Loucy (cell line): ENCODE measurements around the gene THOP1.

ENCODE experiments used
- H2AFZ ChIP-seq: fragments of 200-600 bp; sonication (generic); 2 replicates; pipeline ENCODE4 v1.6.0; 2016; ENCODE audit warnings: antibody characterized with exemption, mild to moderate bottlenecking, low read length, moderate library complexity
- H3F3A ChIP-seq: fragments of 200-600 bp; 2 replicates; pipeline ENCODE4 v1.6.0; 2016; ENCODE audit warnings: antibody characterized with exemption, low read depth, mild to moderate bottlenecking
- H3K27me3 ChIP-seq: fragments of 200-600 bp; sonication (generic); 2 replicates; pipeline ENCODE4 v1.6.1; 2014; ENCODE audit warnings: low read length, mild to moderate bottlenecking; ENCODE audit not compliant: insufficient read depth, poor library complexity, severe bottlenecking
- H3K36me3 ChIP-seq: fragments of 200-600 bp; sonication (generic); 2 replicates; pipeline ENCODE4 v1.6.1; 2016; ENCODE audit warnings: low read length; ENCODE audit not compliant: insufficient read depth
- H3K4me1 ChIP-seq: fragments of 200-600 bp; sonication (generic); 2 replicates; pipeline ENCODE4 v1.5.1; 2014; ENCODE audit warnings: low read length, mild to moderate bottlenecking; ENCODE audit not compliant: insufficient read depth, poor library complexity, severe bottlenecking
- H3K4me2 ChIP-seq: fragments of 200-600 bp; sonication (generic); 2 replicates; pipeline ENCODE4 v1.6.0; 2014; ENCODE audit warnings: antibody characterized with exemption, low read length, low read depth, mild to moderate bottlenecking; ENCODE audit not compliant: poor library complexity, severe bottlenecking
- H3K4me3 ChIP-seq: fragments of 200-600 bp; sonication (generic); 2 replicates; pipeline ENCODE4 v1.5.1; 2014; ENCODE audit warnings: low read length, mild to moderate bottlenecking, mixed read lengths; ENCODE audit not compliant: poor library complexity, severe bottlenecking
- H3K79me2 ChIP-seq: fragments of 200-600 bp; sonication (generic); 2 replicates; pipeline ENCODE4 v1.6.1; 2014; ENCODE audit warnings: low read length; ENCODE audit not compliant: insufficient read depth
- H3K9ac ChIP-seq: fragments of 200-600 bp; sonication (generic); 2 replicates; pipeline ENCODE4 v1.6.0; 2014; ENCODE audit warnings: mild to moderate bottlenecking, low read depth, low read length, moderate library complexity; ENCODE audit not compliant: poor library complexity, severe bottlenecking
- H3K9me2 ChIP-seq: fragments of 200-600 bp; sonication (generic); replicated peaks from 2 replicates; pipeline ENCODE4 v1.6.1; 2016; ENCODE audit warnings: low read depth, low read length, mixed read lengths
- H3K9me3 ChIP-seq: fragments of 200-600 bp; sonication (generic); 2 replicates; pipeline ENCODE4 v1.6.1; 2014; ENCODE audit warnings: mild to moderate bottlenecking, antibody characterized with exemption, low read length, low read depth; ENCODE audit not compliant: insufficient read depth
- H4K20me1 ChIP-seq: fragments of 200-600 bp; sonication (generic); 2 replicates; pipeline ENCODE4 v1.6.0; 2014; ENCODE audit warnings: antibody characterized with exemption, low read length, mild to moderate bottlenecking; ENCODE audit not compliant: insufficient read depth, poor library complexity, severe bottlenecking
- CTCF ChIP-seq: fragments of 200-600 bp; sonication (generic); conservative IDR thresholded peaks from 2 replicates; pipeline ENCODE4 v1.5.1; 2014; ENCODE audit warnings: mild to moderate bottlenecking, antibody characterized with exemption, low read length
- EZH2phosphoT487 ChIP-seq: fragments of 200-600 bp; IDR thresholded peaks from 2 replicates; pipeline ENCODE4 v1.6.1; 2018; ENCODE audit warnings: antibody characterized with exemption, mild to moderate bottlenecking, moderate library complexity, borderline replicate concordance

THOP1 gene

DNA sequence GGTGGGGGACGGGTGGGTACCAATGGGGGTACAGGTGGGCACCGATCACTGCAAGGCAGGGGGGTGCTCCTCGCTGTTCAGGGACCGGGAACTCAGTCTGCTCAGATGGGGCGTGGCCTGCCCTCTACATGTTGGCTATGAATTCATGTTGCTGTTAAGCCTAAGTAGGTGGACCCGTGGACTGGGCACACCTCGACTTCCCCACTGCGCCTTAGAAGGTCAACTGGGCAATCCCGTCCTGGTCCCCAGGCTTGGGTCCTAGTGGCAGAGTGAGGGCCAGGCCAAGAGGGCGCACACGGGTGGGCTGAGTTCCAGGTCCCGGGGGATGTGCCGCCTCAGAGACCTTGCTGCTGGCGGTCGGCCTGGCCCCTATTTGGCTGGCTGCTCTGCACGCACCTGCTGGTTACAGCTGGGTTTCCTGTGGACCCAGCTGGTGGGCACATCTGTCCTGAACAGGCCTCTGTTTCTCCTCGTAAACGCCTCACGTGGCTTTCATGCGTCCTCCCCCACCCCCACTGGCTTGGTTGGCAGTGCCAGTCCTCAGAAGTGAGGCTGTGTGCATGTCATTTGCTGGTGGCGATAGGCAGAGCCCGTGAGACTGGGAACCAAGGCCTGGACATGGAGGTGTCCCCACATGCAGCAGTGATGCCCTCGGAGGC, 20.8 kb downstream of the THOP1 start:
- Histone ChIP-seq H3K9me2 (no peaks in the 10 kb centered on the region), H3K79me2 (no peaks in the 10 kb centered on the region), H3K9me3 (no peaks in the 10 kb centered on the region), H3K4me3 (no peak overlapping the region), H3F3A (no peaks in the 10 kb centered on the region), H3K9ac (no peak overlapping the region), H3K4me1 (no peaks in the 10 kb centered on the region), H3K27me3 (no peaks in the 10 kb centered on the region), H3K4me2 (no peak overlapping the region), H2AFZ (no peak overlapping the region), H4K20me1 (no peaks in the 10 kb centered on the region), H3K36me3 (peaks cover 56% of the 10 kb centered on the region; the same call in 1 of the 2 replicates)
- TF ChIP-seq CTCF: no peak

DNA sequence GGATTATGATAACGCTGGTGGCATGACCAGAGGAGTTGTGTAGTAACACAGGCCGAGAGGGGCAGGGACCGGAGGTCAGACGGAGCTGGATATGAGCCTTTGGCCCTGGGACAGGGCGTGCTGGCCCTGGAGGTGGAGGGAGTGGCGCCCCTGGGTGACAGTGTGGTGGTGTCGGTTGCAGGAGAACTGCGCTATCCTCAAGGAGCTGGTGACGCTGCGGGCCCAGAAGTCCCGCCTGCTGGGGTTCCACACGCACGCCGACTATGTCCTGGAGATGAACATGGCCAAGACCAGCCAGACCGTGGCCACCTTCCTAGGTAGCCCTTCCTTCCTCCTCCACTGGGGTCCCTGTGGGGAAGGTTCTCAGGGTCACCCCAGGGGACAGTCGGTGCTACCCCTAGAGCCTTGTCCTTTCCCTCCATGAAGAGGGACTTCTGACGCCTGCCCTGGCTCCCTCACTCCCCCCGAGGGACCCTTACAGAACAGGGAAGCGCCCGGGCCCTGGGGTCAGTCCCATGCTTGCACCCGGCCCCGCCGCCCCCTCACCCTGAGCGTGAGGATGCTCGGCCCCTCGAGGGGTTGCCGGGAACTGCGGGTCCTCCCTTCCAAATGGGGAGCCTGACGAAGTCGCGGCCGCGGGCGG, 21.6 kb downstream of the THOP1 start:
- Histone ChIP-seq H3K9me3 (no peaks in the 10 kb centered on the region), H3K36me3 (peaks cover 60% of the 10 kb centered on the region; the same call in 1 of the 2 replicates), H3K4me2 (no peak overlapping the region), H4K20me1 (no peaks in the 10 kb centered on the region), H3K79me2 (no peaks in the 10 kb centered on the region), H3K4me3 (no peak overlapping the region), H3K9ac (no peak overlapping the region), H2AFZ (no peak overlapping the region), H3K27me3 (no peaks in the 10 kb centered on the region), H3F3A (no peaks in the 10 kb centered on the region), H3K9me2 (no peaks in the 10 kb centered on the region), H3K4me1 (no peaks in the 10 kb centered on the region)
- TF ChIP-seq CTCF (no peak), EZH2phosphoT487 (no peak)

GRCh38 chr19:2807379-2808128, 22.3 kb downstream of the THOP1 start:
- Histone ChIP-seq H3K9ac (no peak overlapping the region), H3K27me3 (no peaks in the 10 kb centered on the region), H3K9me3 (no peaks in the 10 kb centered on the region), H3K4me1 (no peaks in the 10 kb centered on the region), H3K4me3 (no peak overlapping the region), H3K79me2 (no peaks in the 10 kb centered on the region), H3K9me2 (no peaks in the 10 kb centered on the region), H4K20me1 (no peaks in the 10 kb centered on the region), H3K36me3 (peaks cover 60% of the 10 kb centered on the region; the same call in 1 of the 2 replicates), H2AFZ (no peak overlapping the region), H3F3A (no peaks in the 10 kb centered on the region), H3K4me2 (no peak overlapping the region)
- no peak for TF ChIP-seq CTCF
- no peak for TF ChIP-seq EZH2phosphoT487
